BJ (cell line): Measurements from ENCODE around the gene CELSR3. TPM values are rescaled to one million over a fixed set of nuclear protein-coding genes. Genes with fewer than 3 reads are reported as not detected.

Experiments
- CTCF ChIA-PET: fragments of 350-600 bp; formaldehyde crosslinking; extraction: SDS; loops from one replicate; lab custom pipeline; 2021; ENCODE audit warnings: antibody characterized with exemption, inconsistent platforms; lab: Yijun Ruan, JAX
- POLR2A ChIA-PET: fragments of 300-600 bp; sonication (Branson Sonifier 250); formaldehyde crosslinking; extraction: SDS; loops from one replicate; lab custom pipeline; 2021; ENCODE audit warnings: antibody characterized with exemption; lab: Charles Lee
- DNase-seq: peaks from one replicate; pipeline ENCODE4 v3.0.0-alpha.2; 2011; ENCODE audit warnings: low read depth
- H3K27me3 ChIP-seq: 2 replicates; pipeline ENCODE4 v1.6.0; 2011; ENCODE audit warnings: low read length; ENCODE audit not compliant: control insufficient read depth, insufficient read depth
- H3K36me3 ChIP-seq: 2 replicates; pipeline ENCODE4 v1.5.1; 2011; ENCODE audit warnings: low read length; ENCODE audit not compliant: control insufficient read depth, insufficient read depth
- H3K4me3 ChIP-seq: 2 replicates; pipeline ENCODE4 v1.5.1; 2011; ENCODE audit warnings: low read depth, mild to moderate bottlenecking, control low read depth, low read length
- polyA plus RNA-seq: library from polyadenylated mRNA; depleted of rRNA; stranded (reverse); fragments of >200 nt; gene quantifications from 2 replicates; pipeline ENCODE4 v1.2.3, GENCODE V29; 2011; rRNA removed
- small RNA-seq: library from RNA; depleted of rRNA; stranded (forward); fragments of <200 nt; gene quantifications from one replicate; pipeline ENCODE3, GENCODE V24; 2012; ENCODE audit warnings: low replicate concordance, low read depth; ENCODE audit not compliant: insufficient read length
- TF ChIP-seq, protein P1 (sequence below): IDR thresholded peaks from 2 replicates; pipeline ENCODE4 v1.5.1; 2011; ENCODE audit warnings: low read depth, mild to moderate bottlenecking, control low read depth, inconsistent platforms, low read length, moderate library complexity; ENCODE audit not compliant: insufficient read depth

Gene CELSR3
- polyA plus RNA-seq, 1 experiment, result 0.88 TPM

DNA sequence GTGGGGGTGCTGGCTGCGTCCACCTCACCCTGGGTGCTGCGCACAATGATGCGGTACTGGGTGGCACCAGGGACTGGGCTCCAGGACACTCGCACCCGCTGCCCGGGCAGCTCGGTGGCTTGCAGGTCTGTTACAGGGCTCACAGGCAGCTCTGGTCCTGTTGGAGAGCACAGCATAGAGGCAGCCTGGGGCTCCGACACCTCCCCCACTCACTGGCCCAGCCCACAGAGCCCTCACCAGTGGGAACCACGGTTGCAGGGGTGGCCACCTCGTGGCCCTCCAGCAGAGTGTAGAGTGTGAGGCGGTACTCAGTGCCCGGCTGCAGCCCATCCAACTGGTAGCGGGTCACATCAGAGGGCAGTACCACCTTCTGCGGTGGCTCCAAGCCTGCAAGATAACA is 71.2 kb downstream of the CELSR3 start:
- TF ChIP-seq, protein P1, sequence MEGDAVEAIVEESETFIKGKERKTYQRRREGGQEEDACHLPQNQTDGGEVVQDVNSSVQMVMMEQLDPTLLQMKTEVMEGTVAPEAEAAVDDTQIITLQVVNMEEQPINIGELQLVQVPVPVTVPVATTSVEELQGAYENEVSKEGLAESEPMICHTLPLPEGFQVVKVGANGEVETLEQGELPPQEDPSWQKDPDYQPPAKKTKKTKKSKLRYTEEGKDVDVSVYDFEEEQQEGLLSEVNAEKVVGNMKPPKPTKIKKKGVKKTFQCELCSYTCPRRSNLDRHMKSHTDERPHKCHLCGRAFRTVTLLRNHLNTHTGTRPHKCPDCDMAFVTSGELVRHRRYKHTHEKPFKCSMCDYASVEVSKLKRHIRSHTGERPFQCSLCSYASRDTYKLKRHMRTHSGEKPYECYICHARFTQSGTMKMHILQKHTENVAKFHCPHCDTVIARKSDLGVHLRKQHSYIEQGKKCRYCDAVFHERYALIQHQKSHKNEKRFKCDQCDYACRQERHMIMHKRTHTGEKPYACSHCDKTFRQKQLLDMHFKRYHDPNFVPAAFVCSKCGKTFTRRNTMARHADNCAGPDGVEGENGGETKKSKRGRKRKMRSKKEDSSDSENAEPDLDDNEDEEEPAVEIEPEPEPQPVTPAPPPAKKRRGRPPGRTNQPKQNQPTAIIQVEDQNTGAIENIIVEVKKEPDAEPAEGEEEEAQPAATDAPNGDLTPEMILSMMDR, result no peak
- peaks cover 48% of the 10 kb centered on the region for H3K36me3 ChIP-seq
- ChIA-PET POLR2A (no interaction called here), CTCF (interaction anchor here (0.9 to 1.6 kb wide), 3 partner anchors 8 to 44 kb away, joined by 3 to 5 read pairs (median 3); partner anchors contain the start of gene SLC26A6)
- DNase-seq, result no peak
- no peak overlapping the region for H3K4me3 ChIP-seq
- no peaks in the 10 kb centered on the region for H3K27me3 ChIP-seq

DNA sequence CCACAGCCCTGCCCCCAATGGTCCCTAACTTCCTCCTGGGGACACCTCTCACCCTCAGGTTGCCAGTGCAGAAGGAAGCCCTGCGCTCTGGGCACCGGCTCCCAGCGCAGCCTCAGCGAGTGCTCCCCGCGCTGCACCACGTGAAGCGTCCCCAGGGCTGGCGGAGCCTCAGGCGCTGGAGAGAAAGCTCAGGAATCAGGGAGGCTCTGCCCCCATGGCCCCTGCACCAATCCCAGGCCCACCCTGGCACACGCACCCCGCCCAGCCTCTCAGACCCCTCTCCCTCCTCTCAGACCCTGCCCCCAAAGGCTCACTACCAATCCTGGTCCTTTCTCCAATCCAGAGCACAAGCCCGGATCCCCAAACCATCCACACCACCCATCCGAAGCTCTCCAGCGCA is 74.5 kb downstream of the CELSR3 start:
- H3K4me3 ChIP-seq, result no peak overlapping the region
- DNase-seq, result no peak
- H3K27me3 ChIP-seq, result no peaks in the 10 kb centered on the region
- POLR2A ChIA-PET, result no interaction called here
- CTCF ChIA-PET, result no interaction called here
- TF ChIP-seq, protein P1, result no peak
- peaks cover 73% of the 10 kb centered on the region for H3K36me3 ChIP-seq

DNA sequence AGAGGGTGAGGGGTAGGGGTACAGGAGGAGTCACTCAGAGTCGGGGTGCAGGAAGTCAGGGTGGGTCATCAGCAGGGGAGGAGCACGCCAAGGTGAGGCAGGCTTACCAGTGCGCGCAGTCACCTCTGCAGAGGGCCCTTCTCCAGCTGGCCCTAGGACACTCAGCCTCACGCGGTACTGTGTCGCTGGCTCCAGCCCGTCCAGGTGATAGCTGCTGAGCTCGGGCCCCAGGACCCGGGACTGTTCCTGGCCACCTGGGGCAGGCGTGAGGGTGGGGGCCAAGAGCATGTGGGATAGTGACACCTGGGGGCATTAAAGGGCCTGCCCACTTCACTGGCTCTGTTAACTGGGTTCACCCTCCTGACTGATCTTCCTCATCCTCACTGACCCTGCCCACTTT is 75.0 kb downstream of the CELSR3 start:
- TF ChIP-seq, protein P1, result no peak
- ChIA-PET CTCF (no interaction called here), POLR2A (no interaction called here)
- no peak for DNase-seq
- no peaks in the 10 kb centered on the region for H3K27me3 ChIP-seq
- H3K36me3 ChIP-seq, result peaks cover 71% of the 10 kb centered on the region
- H3K4me3 ChIP-seq, result no peak overlapping the region

Small RNA genes lying within 50 kb of the gene (small RNA-seq; reads per million reads assigned to genes)
- gene AC141002.1, result not detected

Other genes starting within 250 kb of the CELSR3 start
- gene PLXNB1, start 232.8 kb downstream of the CELSR3 start, polyA plus RNA-seq, result 15.4 and 26.3 TPM in 2 replicates
- 11.6 and 14.3 TPM in 2 replicates for gene CCDC51, start 222.8 kb downstream of the CELSR3 start, polyA plus RNA-seq
- gene TMA7, start 222.6 kb downstream of the CELSR3 start, polyA plus RNA-seq, result 53.8 and 162 TPM in 2 replicates
- 6.3 and 7.9 TPM in 2 replicates for gene ATRIP, start 216.1 kb downstream of the CELSR3 start, polyA plus RNA-seq
- 140 and 217 TPM in 2 replicates for gene SHISA5, start 158.7 kb downstream of the CELSR3 start, polyA plus RNA-seq
- 9.8 and 12.8 TPM in 2 replicates for gene PFKFB4, start 106.1 kb downstream of the CELSR3 start, polyA plus RNA-seq
- gene UCN2, start 99.1 kb downstream of the CELSR3 start, polyA plus RNA-seq, result 2.3 and 4.5 TPM in 2 replicates
- 41.6 and 60.8 TPM in 2 replicates for gene COL7A1, start 67.6 kb downstream of the CELSR3 start, polyA plus RNA-seq
- gene UQCRC1, start 53.2 kb downstream of the CELSR3 start, polyA plus RNA-seq, result 426 and 662 TPM in 2 replicates
- gene TMEM89, start 41.1 kb downstream of the CELSR3 start, polyA plus RNA-seq, result 0.13 TPM in 1 of 2 replicates, not detected in the other
- gene SLC26A6, start 27.4 kb downstream of the CELSR3 start, polyA plus RNA-seq, result 26.4 and 45.8 TPM in 2 replicates
- gene NCKIPSD, start 23.0 kb upstream of the CELSR3 start, polyA plus RNA-seq, result 21.5 and 34.9 TPM in 2 replicates
- gene IP6K2, start 54.3 kb upstream of the CELSR3 start, polyA plus RNA-seq, result 65.5 and 89.9 TPM in 2 replicates
- gene PRKAR2A, start 185.0 kb upstream of the CELSR3 start, polyA plus RNA-seq, result 9.0 and 15.3 TPM in 2 replicates
- 20.4 and 30.2 TPM in 2 replicates for gene SLC25A20, start 236.0 kb upstream of the CELSR3 start, polyA plus RNA-seq